WTC11 (cell line): Measurements from ENCODE around the gene GPA33. TPM values are rescaled to one million over a fixed set of nuclear protein-coding genes. Genes with fewer than 3 reads are reported as not detected.

Experiments used
- ATAC-seq: fragments of 200-7000 bp; cut with Tn5 transposase; 2 replicates; pipeline ENCODE4 v1.10.0; 2021; ENCODE audit warnings: mild to moderate bottlenecking, moderate library complexity
- CTCF ChIA-PET: fragments of 300-600 bp; sonication (Branson Sonifier 250); formaldehyde crosslinking; loops from one replicate; lab custom pipeline; 2021; ENCODE audit warnings: antibody characterized with exemption; lab: Charles Lee
- POLR2A ChIA-PET: fragments of 350-600 bp; sonication (Branson Sonifier 250); formaldehyde crosslinking; loops from one replicate; lab custom pipeline; 2021; ENCODE audit warnings: antibody characterized with exemption; lab: Charles Lee
- DNase-seq: peaks from one replicate; pipeline ENCODE4 v3.0.0; 2021; ENCODE audit warnings: low spot score
- H3K27ac Mint-ChIP-seq: 2 replicates; pipeline ENCODE4 v1.8.0; 2021; ENCODE audit warnings: mixed read lengths
- H3K27me3 Mint-ChIP-seq: 2 replicates; pipeline ENCODE4 v1.8.0; 2021; ENCODE audit warnings: low read depth, mild to moderate bottlenecking, moderate library complexity, mixed read lengths
- H3K36me3 Mint-ChIP-seq: 2 replicates; pipeline ENCODE4 v1.8.0; 2021; ENCODE audit warnings: mixed read lengths
- H3K4me1 Mint-ChIP-seq: 2 replicates; pipeline ENCODE4 v1.8.0; 2022; ENCODE audit warnings: mixed read lengths
- H3K4me3 Mint-ChIP-seq: 2 replicates; pipeline ENCODE4 v1.8.0; 2021; ENCODE audit warnings: mild to moderate bottlenecking, moderate library complexity, mixed read lengths
- H3K9me3 Mint-ChIP-seq: 2 replicates; pipeline ENCODE4 v1.8.0; 2021; ENCODE audit warnings: mixed read lengths
- ATF2 ChIP-seq: sonication (generic); formaldehyde crosslinking; IDR thresholded peaks from 2 replicates; pipeline ENCODE4 v1.8.1; 2022; ENCODE audit warnings: low read depth, missing genetic modification reagents, borderline replicate concordance
- ATF6 ChIP-seq: sonication (generic); formaldehyde crosslinking; IDR thresholded peaks from 2 replicates; pipeline ENCODE4 v1.8.1; 2023; ENCODE audit warnings: mild to moderate bottlenecking, missing genetic modification reagents
- CBFB ChIP-seq: sonication (generic); formaldehyde crosslinking; IDR thresholded peaks from 2 replicates; pipeline ENCODE4 v1.8.1; 2022; ENCODE audit warnings: mild to moderate bottlenecking, low read depth, missing genetic modification reagents
- ERG ChIP-seq: fragments of 250-450 bp; sonication (Bioruptor Pico); IDR thresholded peaks from 2 replicates; pipeline ENCODE4 v1.8.0; 2021; ENCODE audit warnings: mild to moderate bottlenecking
- ETV6 ChIP-seq: sonication (generic); formaldehyde crosslinking; IDR thresholded peaks from 2 replicates; pipeline ENCODE4 v1.8.1; 2022; ENCODE audit warnings: mild to moderate bottlenecking, missing genetic modification reagents
- FOXK1 ChIP-seq: sonication (generic); formaldehyde crosslinking; IDR thresholded peaks from 2 replicates; pipeline ENCODE4 v1.8.0; 2022; ENCODE audit warnings: mild to moderate bottlenecking, moderate library complexity, missing genetic modification reagents
- FOXP4 ChIP-seq: sonication (generic); formaldehyde crosslinking; IDR thresholded peaks from 2 replicates; pipeline ENCODE4 v1.8.0; 2022; ENCODE audit warnings: mild to moderate bottlenecking, missing genetic modification reagents
- GTF2I ChIP-seq: fragments of 250-450 bp; sonication (Bioruptor Pico); conservative IDR thresholded peaks from 2 replicates; pipeline ENCODE4 v1.4.0; 2021; ENCODE audit warnings: mild to moderate bottlenecking
- IRF1 ChIP-seq: sonication (generic); formaldehyde crosslinking; IDR thresholded peaks from 2 replicates; pipeline ENCODE4 v1.8.0; 2023; ENCODE audit warnings: missing genetic modification reagents
- MLX ChIP-seq: sonication (generic); formaldehyde crosslinking; IDR thresholded peaks from 2 replicates; pipeline ENCODE4 v1.8.1; 2023; ENCODE audit warnings: mild to moderate bottlenecking, missing genetic modification reagents, moderate library complexity
- MXD4 ChIP-seq: fragments of 250-450 bp; sonication (Bioruptor Pico); IDR thresholded peaks from 2 replicates; pipeline ENCODE4 v1.8.0; 2021; ENCODE audit warnings: mild to moderate bottlenecking, moderate library complexity, borderline replicate concordance
- MYBL2 ChIP-seq: sonication (generic); formaldehyde crosslinking; IDR thresholded peaks from 2 replicates; pipeline ENCODE4 v1.8.1; 2023; ENCODE audit warnings: mild to moderate bottlenecking, moderate library complexity, missing genetic modification reagents
- PRRX2 ChIP-seq: fragments of 250-450 bp; sonication (Bioruptor Pico); IDR thresholded peaks from 2 replicates; pipeline ENCODE4 v1.8.0; 2021; ENCODE audit warnings: mild to moderate bottlenecking
- TCF7 ChIP-seq: sonication (generic); formaldehyde crosslinking; IDR thresholded peaks from 2 replicates; pipeline ENCODE4 v1.8.0; 2022; ENCODE audit warnings: mild to moderate bottlenecking, low read depth, missing genetic modification reagents, moderate library complexity
- ZNF263 ChIP-seq: sonication (generic); formaldehyde crosslinking; IDR thresholded peaks from 2 replicates; pipeline ENCODE4 v1.8.1; 2022; ENCODE audit warnings: low read depth, mild to moderate bottlenecking, moderate library complexity, missing genetic modification reagents
- ZNF423 ChIP-seq: fragments of 250-450 bp; sonication (Bioruptor Pico); IDR thresholded peaks from 2 replicates; pipeline ENCODE4 v2.1.2; 2022; ENCODE audit warnings: mild to moderate bottlenecking, moderate library complexity
- ZNF532 ChIP-seq: fragments of 250-450 bp; sonication (Bioruptor Pico); IDR thresholded peaks from 2 replicates; pipeline ENCODE4 v1.9.0; 2021; ENCODE audit warnings: mild to moderate bottlenecking, borderline replicate concordance
- total RNA-seq: library from RNA; stranded (reverse); gene quantifications from 3 replicates; pipeline ENCODE4 v1.2.3, GENCODE V29; 2021

Gene GPA33
- total RNA-seq, 1 experiment from 2014 or later, result 0.63 TPM

- ChIA-PET CTCF (no interaction called here), POLR2A (no interaction called here)
- ATAC-seq (no peak), DNase-seq (no peak)
- Mint-ChIP-seq H3K9me3 (peaks cover 24% of the 10 kb centered on the region), H3K27me3 (no peaks in the 10 kb centered on the region), H3K36me3 (0 out of 2 replicates have a peak, but pooled peaks cover 2% of the 10 kb centered on the region), H3K4me3 (no peak overlapping the region), H3K27ac (no peak overlapping the region), H3K4me1 (peaks cover 38% of the 10 kb centered on the region)
- no peak for TF ChIP-seq ZNF423 (CRISPR knock-in tag)
- TF ChIP-seq PRRX2, result no peak
- TF ChIP-seq CBFB (CRISPR knock-in tag), result no peak
- no peak for TF ChIP-seq ATF2 (CRISPR knock-in tag)
- no peak for TF ChIP-seq IRF1 (CRISPR knock-in tag)
- no peak for TF ChIP-seq FOXP4 (CRISPR knock-in tag)
- TF ChIP-seq GTF2I, result no peak
- no peak for TF ChIP-seq ZNF263 (CRISPR knock-in tag)
- TF ChIP-seq ZNF532 (CRISPR knock-in tag), result no peak
- TF ChIP-seq MXD4 (CRISPR knock-in tag), result no peak
- no peak for TF ChIP-seq ETV6 (CRISPR knock-in tag)
- TF ChIP-seq ATF6 (CRISPR knock-in tag), result no peak
- no peak for TF ChIP-seq ERG
- TF ChIP-seq TCF7, result no peak
- TF ChIP-seq MLX (CRISPR knock-in tag), result no peak
- no peak for TF ChIP-seq FOXK1 (CRISPR knock-in tag)
- no peak for TF ChIP-seq MYBL2 (CRISPR knock-in tag)
Observed at GRCh38 chr1:167100730-167101129, 10.6 kb upstream of the GPA33 start.
